Cardiac fibroblast (primary cell): Measurements from ENCODE around the gene EFNA2.

Experiments
- DNase-seq, 2 donors: peaks; one replicate each; pipeline versions ENCODE4 v3.0.0 to v3.0.0-alpha.2; 2010; ENCODE audit warnings: low read depth in 2 of 2
- H3K4me3 ChIP-seq, 2 donors: replicated peaks in 1 of 2; 1 replicate in 1 of 2; 2 replicates in 1 of 2; pipeline ENCODE4 v1.5.1; 2011; ENCODE audit warnings: low read depth in 2 of 2, low read length in 2 of 2, mild to moderate bottlenecking in 2 of 2, moderate library complexity in 1 of 2
- TF ChIP-seq, protein P1 (sequence below): IDR thresholded peaks from one replicate; pipeline ENCODE4 v1.5.1; 2011; ENCODE audit warnings: low read depth, mild to moderate bottlenecking, low read length, inconsistent platforms

EFNA2 gene

DNA sequence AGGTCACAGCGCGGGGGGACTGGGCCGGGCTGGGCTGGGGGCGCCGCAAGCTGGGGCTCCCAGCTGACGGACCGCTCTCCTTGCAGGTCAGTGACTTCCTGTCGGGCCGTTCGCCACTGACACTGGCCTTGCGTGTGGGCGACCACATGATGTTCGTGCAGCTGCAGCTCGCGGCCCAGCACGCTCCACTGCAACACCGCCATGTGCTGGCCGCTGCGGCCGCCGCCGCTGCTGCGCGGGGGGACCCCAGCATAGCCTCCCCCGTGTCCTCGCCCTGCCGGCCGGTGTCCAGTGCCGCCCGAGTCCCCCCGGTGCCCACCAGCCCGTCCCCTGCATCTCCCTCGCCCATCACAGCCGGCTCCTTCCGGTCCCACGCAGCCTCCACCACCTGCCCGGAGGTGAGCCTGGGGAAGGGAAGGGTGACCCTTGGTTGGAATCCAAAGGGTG lies 31.6 kb upstream of the EFNA2 start:
- H3K4me3 ChIP-seq = peak overlapping the region in 1 of 2 donors; percentile 67
- TF ChIP-seq, protein P1, sequence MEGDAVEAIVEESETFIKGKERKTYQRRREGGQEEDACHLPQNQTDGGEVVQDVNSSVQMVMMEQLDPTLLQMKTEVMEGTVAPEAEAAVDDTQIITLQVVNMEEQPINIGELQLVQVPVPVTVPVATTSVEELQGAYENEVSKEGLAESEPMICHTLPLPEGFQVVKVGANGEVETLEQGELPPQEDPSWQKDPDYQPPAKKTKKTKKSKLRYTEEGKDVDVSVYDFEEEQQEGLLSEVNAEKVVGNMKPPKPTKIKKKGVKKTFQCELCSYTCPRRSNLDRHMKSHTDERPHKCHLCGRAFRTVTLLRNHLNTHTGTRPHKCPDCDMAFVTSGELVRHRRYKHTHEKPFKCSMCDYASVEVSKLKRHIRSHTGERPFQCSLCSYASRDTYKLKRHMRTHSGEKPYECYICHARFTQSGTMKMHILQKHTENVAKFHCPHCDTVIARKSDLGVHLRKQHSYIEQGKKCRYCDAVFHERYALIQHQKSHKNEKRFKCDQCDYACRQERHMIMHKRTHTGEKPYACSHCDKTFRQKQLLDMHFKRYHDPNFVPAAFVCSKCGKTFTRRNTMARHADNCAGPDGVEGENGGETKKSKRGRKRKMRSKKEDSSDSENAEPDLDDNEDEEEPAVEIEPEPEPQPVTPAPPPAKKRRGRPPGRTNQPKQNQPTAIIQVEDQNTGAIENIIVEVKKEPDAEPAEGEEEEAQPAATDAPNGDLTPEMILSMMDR = no peak
- peak in 1 of 2 donors; percentile 46 for DNase-seq

DNA sequence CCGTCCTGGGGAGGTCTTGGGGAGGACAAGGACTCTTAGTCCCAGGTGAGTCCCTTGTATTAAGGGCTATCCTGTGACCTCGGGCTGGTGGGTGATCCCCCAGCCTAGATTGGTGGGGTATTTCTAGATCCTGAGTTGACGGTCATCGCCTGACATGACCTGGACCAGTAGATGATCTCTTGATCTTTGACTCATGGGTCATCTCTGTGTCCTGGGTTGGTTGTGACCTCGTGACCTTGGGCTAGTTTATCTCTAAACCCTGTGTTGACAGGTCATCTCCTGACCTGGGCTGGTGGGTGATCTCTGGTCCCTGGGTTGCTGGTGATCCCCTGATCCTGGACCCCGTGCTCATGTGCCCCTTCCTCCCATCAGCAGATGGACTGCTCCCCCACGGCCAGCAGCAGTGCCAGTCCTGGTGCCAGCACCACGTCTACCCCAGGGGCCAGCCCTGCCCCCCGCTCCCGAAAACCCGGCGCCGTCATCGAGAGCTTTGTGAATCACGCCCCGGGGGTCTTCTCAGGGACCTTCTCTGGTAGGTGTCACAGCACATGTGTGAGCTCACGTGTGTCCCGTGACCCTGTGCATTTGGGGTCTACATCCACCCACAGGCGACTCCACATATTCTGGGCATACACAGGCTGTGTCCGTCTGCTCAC lies 31.0 kb upstream of the EFNA2 start:
- no peak for DNase-seq
- H3K4me3 ChIP-seq = peak overlapping the region in 1 of 2 donors; percentile 67
- TF ChIP-seq, protein P1 = no peak

DNA sequence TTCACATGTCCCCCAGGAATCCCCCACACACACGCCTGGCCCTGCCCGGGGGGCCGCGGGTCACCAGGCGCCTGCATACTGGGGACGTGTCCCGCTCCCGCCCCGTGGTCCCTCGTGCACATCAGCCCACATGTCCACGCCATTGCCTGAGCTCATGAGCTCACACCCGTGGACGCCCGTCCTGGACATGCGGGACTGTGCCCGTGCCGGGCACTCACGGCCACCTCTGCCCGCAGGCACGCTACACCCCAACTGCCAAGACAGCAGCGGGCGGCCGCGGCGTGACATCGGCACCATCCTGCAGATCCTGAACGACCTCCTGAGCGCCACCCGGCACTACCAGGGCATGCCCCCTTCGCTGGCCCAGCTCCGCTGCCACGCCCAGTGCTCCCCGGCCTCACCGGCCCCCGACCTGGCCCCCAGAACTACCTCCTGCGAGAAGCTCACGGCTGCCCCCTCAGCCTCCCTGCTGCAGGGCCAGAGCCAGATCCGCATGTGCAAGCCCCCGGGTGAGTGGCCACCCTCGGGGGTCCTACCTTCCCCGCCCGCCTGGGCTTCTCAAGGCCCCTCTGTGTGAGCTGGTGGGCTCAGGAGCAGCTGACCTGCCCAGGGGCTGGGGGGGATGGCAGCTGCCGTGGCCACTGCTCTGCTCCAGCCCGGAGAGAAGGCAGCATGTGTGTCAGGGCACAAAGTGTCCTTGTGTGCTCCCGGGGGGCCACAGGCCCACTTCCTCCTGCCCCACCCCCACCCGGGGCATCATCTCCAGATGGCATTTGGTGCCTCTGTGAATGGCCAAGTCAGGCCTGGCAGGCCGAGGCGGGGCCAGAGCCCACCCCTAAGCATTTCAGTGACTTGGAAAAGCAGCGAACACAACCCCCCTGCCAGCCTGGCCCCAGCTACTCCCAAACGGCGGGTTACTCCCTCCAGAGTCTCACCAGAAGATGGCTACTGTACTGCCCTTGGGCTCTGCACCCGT lies 30.2 kb upstream of the EFNA2 start:
- TF ChIP-seq, protein P1 = no peak
- no peak for DNase-seq
- no peak overlapping the region for H3K4me3 ChIP-seq

DNA sequence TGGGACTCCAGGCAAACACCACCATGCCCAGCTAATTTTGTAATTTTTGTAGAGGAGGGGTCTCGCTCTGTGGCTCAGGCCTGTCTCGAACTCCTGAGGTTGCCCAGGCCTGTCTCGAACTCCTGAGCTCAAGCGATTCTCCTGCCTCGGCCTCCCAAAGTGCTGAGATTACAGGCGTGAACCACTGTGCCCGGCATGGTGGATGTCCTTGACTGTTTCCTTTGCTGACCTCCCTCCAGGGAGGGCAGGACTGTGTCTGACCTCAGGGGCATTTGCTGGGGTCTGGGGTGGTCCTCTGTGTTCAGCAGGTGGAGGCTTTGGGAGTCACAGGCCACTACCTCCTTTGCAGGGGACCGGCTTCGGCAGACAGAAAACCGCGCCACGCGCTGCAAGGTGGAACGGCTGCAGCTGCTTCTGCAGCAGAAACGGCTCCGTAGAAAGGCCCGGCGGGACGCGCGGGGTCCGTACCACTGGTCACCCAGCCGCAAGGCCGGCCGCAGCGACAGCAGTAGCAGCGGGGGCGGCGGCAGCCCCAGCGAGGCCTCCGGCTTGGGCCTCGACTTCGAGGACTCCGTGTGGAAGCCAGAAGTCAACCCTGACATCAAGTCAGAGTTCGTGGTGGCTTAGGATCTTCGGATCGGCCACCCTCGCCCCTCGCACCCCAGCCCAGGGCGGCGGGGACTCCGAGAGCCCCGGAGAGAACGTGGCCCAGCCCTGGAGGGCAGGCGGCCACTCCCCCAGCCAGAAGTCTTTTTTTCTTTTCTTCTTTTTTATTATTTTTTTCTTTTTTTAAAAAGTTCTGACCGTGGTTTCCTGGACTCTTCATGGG lies 28.8 kb upstream of the EFNA2 start:
- DNase-seq = peak in 1 of 2 donors; percentile 20
- TF ChIP-seq, protein P1 = no peak
- no peak overlapping the region for H3K4me3 ChIP-seq

DNA sequence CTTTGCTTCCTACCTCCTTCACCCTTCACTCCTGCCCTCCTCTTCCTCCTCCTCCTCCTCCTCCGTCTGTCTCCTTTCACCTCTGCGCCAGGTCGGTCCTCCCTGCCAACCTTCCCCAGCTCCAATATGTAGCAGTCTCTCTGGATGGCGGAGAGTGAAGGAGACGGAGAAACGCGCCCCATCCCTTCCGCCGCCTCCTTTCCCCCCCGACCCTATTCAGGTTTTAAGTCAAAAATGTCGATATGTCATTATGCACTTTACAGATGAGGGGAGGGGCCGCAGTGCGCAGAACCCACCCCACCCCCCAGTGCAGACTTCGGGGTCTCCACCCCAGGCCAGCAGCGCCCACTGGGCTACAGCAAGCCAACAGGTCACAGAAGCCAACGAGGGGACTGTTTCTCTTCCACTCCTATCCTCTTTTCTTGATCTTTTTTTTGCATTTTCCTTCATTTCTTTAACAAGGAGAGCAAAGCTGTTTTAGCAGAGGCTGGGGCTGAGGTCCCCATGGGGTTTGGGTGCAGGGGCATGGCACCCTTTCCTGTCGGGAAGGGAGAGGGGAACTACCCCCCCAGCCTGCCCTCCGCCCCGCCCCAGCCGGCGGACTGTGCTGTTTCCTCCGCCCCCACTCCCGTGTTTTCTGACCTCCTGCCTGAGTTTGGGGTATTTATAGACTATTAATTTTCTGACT lies 28.1 kb upstream of the EFNA2 start:
- no peak overlapping the region for H3K4me3 ChIP-seq
- peak in 1 of 2 donors; percentile 9 for DNase-seq
- TF ChIP-seq, protein P1 = no peak

- peak overlapping the region in 1 of 2 donors; percentile 8 for H3K4me3 ChIP-seq
- no peak for DNase-seq
- TF ChIP-seq, protein P1 = no peak
These were observed 27.5 kb upstream of the EFNA2 start for GRCh38 chr19:1258163-1258492.
